Kidney epithelial cell (primary cell): ENCODE data around the gene ADGRL4. TPM values are rescaled to one million over a fixed set of nuclear protein-coding genes. Genes with fewer than 3 reads are reported as not detected.

ENCODE experiments used
- DNase-seq: peaks from one replicate; pipeline ENCODE4 v3.0.0-alpha.2; 2010; ENCODE audit warnings: low read depth
- H3K27me3 ChIP-seq: 2 replicates; pipeline ENCODE4 v1.6.0; 2011; ENCODE audit warnings: low read length; ENCODE audit not compliant: control insufficient read depth, insufficient read depth
- H3K36me3 ChIP-seq: 2 replicates; pipeline ENCODE4 v1.5.1; 2011; ENCODE audit warnings: low read length; ENCODE audit not compliant: control insufficient read depth, insufficient read depth
- H3K4me3 ChIP-seq: 2 replicates; pipeline ENCODE4 v1.5.1; 2011; ENCODE audit warnings: low read depth, mild to moderate bottlenecking, control low read depth, low read length
- total RNA-seq: library from RNA; depleted of rRNA; stranded (reverse); fragments of >200 nt; gene quantifications from 2 replicates; pipeline ENCODE4 v1.2.3, GENCODE V29; 2015
- TF ChIP-seq, protein P1 (sequence below): IDR thresholded peaks from 2 replicates; pipeline ENCODE4 v1.5.1; 2011; ENCODE audit warnings: mild to moderate bottlenecking, moderate library complexity, low read length, control low read depth, inconsistent platforms; ENCODE audit not compliant: insufficient read depth, poor library complexity, severe bottlenecking

Gene ADGRL4
- total RNA-seq, 1 donor from 2014 or later = 21.8 TPM

- TF ChIP-seq, protein P1, sequence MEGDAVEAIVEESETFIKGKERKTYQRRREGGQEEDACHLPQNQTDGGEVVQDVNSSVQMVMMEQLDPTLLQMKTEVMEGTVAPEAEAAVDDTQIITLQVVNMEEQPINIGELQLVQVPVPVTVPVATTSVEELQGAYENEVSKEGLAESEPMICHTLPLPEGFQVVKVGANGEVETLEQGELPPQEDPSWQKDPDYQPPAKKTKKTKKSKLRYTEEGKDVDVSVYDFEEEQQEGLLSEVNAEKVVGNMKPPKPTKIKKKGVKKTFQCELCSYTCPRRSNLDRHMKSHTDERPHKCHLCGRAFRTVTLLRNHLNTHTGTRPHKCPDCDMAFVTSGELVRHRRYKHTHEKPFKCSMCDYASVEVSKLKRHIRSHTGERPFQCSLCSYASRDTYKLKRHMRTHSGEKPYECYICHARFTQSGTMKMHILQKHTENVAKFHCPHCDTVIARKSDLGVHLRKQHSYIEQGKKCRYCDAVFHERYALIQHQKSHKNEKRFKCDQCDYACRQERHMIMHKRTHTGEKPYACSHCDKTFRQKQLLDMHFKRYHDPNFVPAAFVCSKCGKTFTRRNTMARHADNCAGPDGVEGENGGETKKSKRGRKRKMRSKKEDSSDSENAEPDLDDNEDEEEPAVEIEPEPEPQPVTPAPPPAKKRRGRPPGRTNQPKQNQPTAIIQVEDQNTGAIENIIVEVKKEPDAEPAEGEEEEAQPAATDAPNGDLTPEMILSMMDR = no peak
- DNase-seq = no peak
- H3K4me3 ChIP-seq = no peak overlapping the region
- no peaks in the 10 kb centered on the region for H3K36me3 ChIP-seq
- H3K27me3 ChIP-seq = no peaks in the 10 kb centered on the region
Observed at GRCh38 chr1:79042539-79042938, 36.0 kb upstream of the ADGRL4 start.

DNA sequence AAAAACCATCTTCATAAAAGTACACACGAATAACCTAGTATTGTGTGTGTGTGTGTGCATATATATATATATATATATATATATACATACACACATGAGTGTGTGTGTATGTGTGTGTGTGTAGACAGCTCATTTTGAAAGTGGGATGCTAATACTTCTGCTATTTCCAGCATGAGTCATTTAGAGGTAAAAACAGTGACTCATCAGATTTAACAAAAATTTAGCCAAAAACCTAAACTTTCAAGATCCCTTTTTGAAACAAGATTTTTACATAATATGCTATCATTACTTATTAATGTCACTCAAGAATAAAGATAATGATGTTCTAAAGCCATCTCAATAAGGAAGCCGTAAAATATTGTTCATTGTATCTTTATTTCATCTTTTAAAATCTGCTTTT, 35.6 kb upstream of the ADGRL4 start:
- no peaks in the 10 kb centered on the region for H3K27me3 ChIP-seq
- no peak for DNase-seq
- H3K36me3 ChIP-seq = no peaks in the 10 kb centered on the region
- TF ChIP-seq, protein P1 = no peak
- no peak overlapping the region for H3K4me3 ChIP-seq

DNA sequence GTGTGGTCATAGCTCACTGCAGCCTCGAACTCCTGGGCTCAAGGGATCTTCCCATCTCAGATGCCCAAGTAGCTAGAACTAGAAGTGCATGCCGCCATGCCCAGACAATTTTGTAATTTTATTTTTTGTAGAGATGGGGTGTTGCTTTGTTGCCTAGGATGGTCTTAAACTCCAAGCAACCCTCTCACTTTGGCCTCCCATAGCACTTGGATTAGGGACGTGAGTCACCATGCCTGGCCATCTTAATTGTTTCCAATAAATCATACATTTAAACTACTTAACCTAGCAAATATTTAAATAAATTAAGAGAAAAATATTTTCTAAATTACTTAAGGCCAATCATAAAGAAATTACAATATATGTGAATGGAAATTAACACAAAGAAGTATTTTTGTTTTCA, 35.1 kb upstream of the ADGRL4 start:
- TF ChIP-seq, protein P1 = no peak
- DNase-seq = no peak
- Histone ChIP-seq H3K27me3 (no peaks in the 10 kb centered on the region), H3K36me3 (no peaks in the 10 kb centered on the region), H3K4me3 (no peak overlapping the region)

GRCh38 chr1:79040424-79041082, 34.0 kb upstream of the ADGRL4 start:
- Histone ChIP-seq H3K36me3 (no peaks in the 10 kb centered on the region), H3K4me3 (no peak overlapping the region), H3K27me3 (no peaks in the 10 kb centered on the region)
- DNase-seq = no peak
- TF ChIP-seq, protein P1 = no peak

DNA sequence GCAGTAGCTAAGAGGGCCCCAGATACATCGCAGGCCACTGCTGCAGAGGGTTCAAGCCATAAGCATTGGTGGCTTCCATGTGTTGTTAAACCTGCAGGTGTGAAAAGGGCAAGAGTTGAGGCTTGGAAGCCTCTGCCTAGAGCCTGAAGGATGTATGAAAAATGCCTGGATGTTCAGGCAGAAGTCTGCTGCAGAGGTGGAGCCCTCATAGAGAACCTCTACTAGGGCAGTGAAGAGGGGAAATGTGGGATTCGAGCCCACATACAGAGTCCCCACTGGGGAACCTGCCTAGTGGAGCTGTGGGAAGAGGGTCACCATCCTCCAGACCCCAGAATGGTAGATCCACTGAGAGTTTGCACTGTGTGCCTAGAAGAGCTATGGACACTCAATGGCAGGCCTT, 30.6 kb upstream of the ADGRL4 start:
- H3K4me3 ChIP-seq = no peak overlapping the region
- no peaks in the 10 kb centered on the region for H3K27me3 ChIP-seq
- TF ChIP-seq, protein P1 = no peak
- H3K36me3 ChIP-seq = no peaks in the 10 kb centered on the region
- no peak for DNase-seq

- Histone ChIP-seq H3K4me3 (no peak overlapping the region), H3K27me3 (no peaks in the 10 kb centered on the region), H3K36me3 (no peaks in the 10 kb centered on the region)
- TF ChIP-seq, protein P1 = no peak
- DNase-seq = no peak
Observed at GRCh38 chr1:79012500-79012899, 6.0 kb upstream of the ADGRL4 start.
